ENCODE data around the gene HPSE2. TPM values are rescaled to one million over a fixed set of nuclear protein-coding genes. Genes with fewer than 3 reads are reported as not detected.

The HPSE2 gene
- total and polyA plus RNA-seq, 2 of the 8 experiments (the other 6 are each of a cell fraction or from before 2014, with no cell fraction given) = 0.41 to 0.58 TPM

- no peaks in the 10 kb centered on the region for H4K20me1 ChIP-seq (replicated peaks in 1 of 2; ENCODE audit: control insufficient read depth in 1 of 2, insufficient read depth in 2 of 2, low read length in 2 of 2)
- H3K27me3 ChIP-seq (replicated peaks in 1 of 4; ENCODE audit: control insufficient read depth in 3 of 4, extremely low read depth in 1 of 4, insufficient read depth in 3 of 4, low read length in 3 of 4) = peaks cover 40 to 91% (median 73%) of the 10 kb centered on the region in 4 experiments
- H3K4me1 ChIP-seq (replicated peaks in 1 of 4; ENCODE audit: control insufficient read depth in 3 of 4, insufficient read depth in 4 of 4, low read length in 3 of 4) = peaks cover 8 to 35% (median 15%) of the 10 kb centered on the region in 4 experiments; a peak in 6 of 7 replicates
- peak overlapping the region; percentile 97 to 99 for H3K4me2 ChIP-seq (ENCODE audit: insufficient read depth in 1 of 2, low read depth in 2 of 2, low read length in 2 of 2)
- 0 out of 2 replicates have a peak overlapping the region, but pooled peaks have one; percentile 51 for H3K18ac ChIP-seq (ENCODE audit: extremely low read depth, low read length)
- H3K4ac ChIP-seq (replicated peaks; ENCODE audit: insufficient read length, low read depth, low read length) = no peak overlapping the region
- no peaks in the 10 kb centered on the region for H3K79me2 ChIP-seq (ENCODE audit: control insufficient read depth in 1 of 2, insufficient read depth in 2 of 2, low read length in 2 of 2)
- WGBS, 2 experiments (ENCODE audit: extremely low coverage in 1 of 2, insufficient coverage in 1 of 2, insufficient read length in 1 of 2, insufficient replicate concordance in 2 of 2, low coverage in 1 of 2, low lambda C conversion rate in 2 of 2, missing lambda C conversion rate in 1 of 2) = 1% methylated on average over 49 of the region's 49 CpGs; no CpG with 5 or more reads in 1 of the 2 experiments
- no peak overlapping the region for H3K14ac ChIP-seq (ENCODE audit: insufficient read length)
- H3K36me3 ChIP-seq (ENCODE audit: control insufficient read depth in 2 of 4, insufficient read depth in 4 of 4, low read length in 3 of 4) = no peaks in the 10 kb centered on the region
- no peak overlapping the region for H2BK120ac ChIP-seq (replicated peaks; ENCODE audit: low read depth, low read length)
- peaks cover 32% of the 10 kb centered on the region for H3K23me2 ChIP-seq (ENCODE audit: low read depth, low read length)
- POLR2A ChIA-PET (ENCODE audit: partially characterized antibody) = no interaction called here
- H2BK12ac ChIP-seq (ENCODE audit: low read depth, low read length) = peak overlapping the region; percentile 60; the same call in 1 of the 2 replicates
- CTCF ChIA-PET (ENCODE audit: partially characterized antibody) = interaction anchor here (0.6 to 1.8 kb wide), 3 partner anchors 10 to 17 kb away, joined by 3 to 4 read pairs (median 3); no protein-coding TSS in a partner anchor
- DNase-seq (ENCODE audit: low read depth in 1 of 2, low spot score in 2 of 2) (peak in 1 of 2 experiments; percentile 72), FAIRE-seq (no peak)
- no peak overlapping the region for H4K5ac ChIP-seq (ENCODE audit: insufficient read length, low read depth, low read length)
- peak overlapping the region; percentile 19; the same call in 1 of the 2 replicates for H4K8ac ChIP-seq (ENCODE audit: extremely low read depth, insufficient read depth, low read length)
- H3K9me3 ChIP-seq (ENCODE audit: insufficient read depth in 2 of 2, low read depth in 1 of 2, low read length in 1 of 2) = no peaks in the 10 kb centered on the region
- H2BK5ac ChIP-seq (ENCODE audit: low read depth, low read length) = no peak overlapping the region; the same call in 1 of the 2 replicates
- no peak overlapping the region for H3K23ac ChIP-seq (ENCODE audit: insufficient read length)
- H4K91ac ChIP-seq (replicated peaks; ENCODE audit: insufficient read length, low read length) = no peak overlapping the region
- H3K27ac ChIP-seq (ENCODE audit: low read depth, low read length) = no peak overlapping the region
- H2AK5ac ChIP-seq (ENCODE audit: low read depth, low read length) = no peak overlapping the region
- H2AFZ ChIP-seq (ENCODE audit: low read length) = peak overlapping the region; percentile 52; the same call in 1 of the 2 replicates
- H2BK20ac ChIP-seq (ENCODE audit: low read length) = peak overlapping the region; percentile 64; the same call in 1 of the 2 replicates
- H3K79me1 ChIP-seq (ENCODE audit: low read depth, low read length) = no peaks in the 10 kb centered on the region
- H3K56ac ChIP-seq (replicated peaks; ENCODE audit: insufficient read length, low read depth, low read length) = no peak overlapping the region
- H2BK15ac ChIP-seq (ENCODE audit: low read length) = peak overlapping the region; percentile 34; the same call in 1 of the 2 replicates
- 0 out of 7 replicates have a peak overlapping the region, but pooled peaks of 1 of the 4 experiments have one; percentile 5 for H3K9ac ChIP-seq (replicated peaks in 1 of 4; ENCODE audit: extremely low read depth in 1 of 4, low read depth in 3 of 4, low read length in 3 of 4)
- H3K4me3 ChIP-seq (ENCODE audit: extremely low read depth in 1 of 4, insufficient read depth in 2 of 4, low read depth in 3 of 4, low read length in 4 of 4) = peak overlapping the region; percentile 36 to 65 (median 46); a peak in 7 of 8 replicates
- TF ChIP-seq SIN3A (conservative IDR thresholded peaks at IDR 0.05 in 1 of 2, IDR thresholded peaks at IDR 0.05 in 1 of 2; ENCODE audit: low read depth in 1 of 2, low read length in 2 of 2) (no peak), BRCA1 (IDR thresholded peaks at IDR 0.05; ENCODE audit: low read depth, low read length) (no peak), RXRA (IDR thresholded peaks at IDR 0.05; ENCODE audit: insufficient read depth, low read depth, low read length) (no peak), MAX (IDR thresholded peaks at IDR 0.05) (peak; percentile 98), CHD2 (IDR thresholded peaks at IDR 0.05; ENCODE audit: low read length) (no peak), POLR2AphosphoS5 (IDR thresholded peaks at IDR 0.05; ENCODE audit: low read depth, low read length) (no peak), CTCF (IDR thresholded peaks at IDR 0.05; ENCODE audit: control extremely low read depth in 1 of 3, insufficient read depth in 1 of 3, low read depth in 1 of 3, low read length in 3 of 3) (no peak), CREB1 (IDR thresholded peaks at IDR 0.05) (no peak), ZNF274 (IDR thresholded peaks at IDR 0.05; ENCODE audit: borderline replicate concordance, extremely low read depth, low read length) (no peak)
These were observed 1.4 kb downstream of the HPSE2 start for GRCh38 chr10:99234041-99234790.

Measured in H1 (cell line).